OCI-LY1 (cell line): ENCODE measurements around the gene SLC32A1.

Experiments
- CTCF ChIP-seq: fragments of 200-600 bp; sonication (generic), shearing (Covaris generic); IDR thresholded peaks from 2 replicates; pipeline ENCODE4 v1.5.1; 2017; ENCODE audit warnings: mild to moderate bottlenecking, antibody characterized with exemption, low read length, moderate library complexity, mixed read lengths
- EZH2 ChIP-seq: fragments of 200-600 bp; sonication (generic), shearing (Covaris generic); IDR thresholded peaks from 2 replicates; pipeline ENCODE4 v1.8.0; 2017; ENCODE audit warnings: borderline replicate concordance, mixed run types, mild to moderate bottlenecking, antibody characterized with exemption, low read length, moderate library complexity, mixed read lengths

GRCh38 chr20:38766071-38766470 is 41.8 kb downstream of the SLC32A1 start:
- TF ChIP-seq CTCF, result no peak
- no peak for TF ChIP-seq EZH2
